SK-N-SH (cell line): ENCODE results near the gene ZNF275. TPM values are rescaled to one million over a fixed set of nuclear protein-coding genes. Genes with fewer than 3 reads are reported as not detected.

Experiments
- CTCF ChIA-PET: fragments of 300-600, 350-600 bp; formaldehyde crosslinking; extraction: SDS; loops from one replicate; lab custom pipeline; 2021; lab: Yijun Ruan, JAX
- POLR2A ChIA-PET: fragments of 350-600 bp; sonication (Branson Sonifier 250); formaldehyde crosslinking; extraction: SDS; loops from one replicate; lab custom pipeline; 2020; ENCODE audit warnings: antibody characterized with exemption, inconsistent platforms; lab: Yijun Ruan, JAX
- DNase-seq: peaks from one replicate; pipeline ENCODE4 v3.0.0; 2012
- H2AFZ ChIP-seq: fragments of 200-600 bp; sonication (generic); 2 replicates; pipeline ENCODE4 v1.8.1; 2016; ENCODE audit warnings: antibody characterized with exemption, mild to moderate bottlenecking, low read depth
- H3F3A ChIP-seq: fragments of 200-600 bp; sonication (generic); replicated peaks from 2 replicates; pipeline ENCODE3; 2016; ENCODE audit warnings: antibody characterized with exemption, mild to moderate bottlenecking; ENCODE audit not compliant: insufficient read depth
- H3K27ac ChIP-seq, 2 experiments: fragments of 200-500 bp in 1 of 2; fragments of 200-600 bp in 1 of 2; sonication (Bioruptor generic) in 1 of 2; sonication (generic), shearing (Covaris generic) in 1 of 2; 2 replicates each; pipeline versions ENCODE4 v1.5.1 to v1.6.1; 2014 to 2016; ENCODE audit warnings: low read depth in 2 of 2, inconsistent platforms in 1 of 2, low read length in 1 of 2, mild to moderate bottlenecking in 1 of 2, mixed read lengths in 1 of 2
- H3K27me3 ChIP-seq: fragments of 200-600 bp; sonication (generic), shearing (Covaris generic); 2 replicates; pipeline ENCODE4 v1.6.1; 2016; ENCODE audit warnings: mixed run types; ENCODE audit not compliant: insufficient read depth
- H3K36me3 ChIP-seq, 2 experiments: fragments of 200-500 bp in 1 of 2; fragments of 200-600 bp in 1 of 2; sonication (Bioruptor generic) in 1 of 2; sonication (generic) in 1 of 2; replicated peaks in 1 of 2; 2 replicates each; pipeline versions ENCODE3 to v1.5.1; 2014 to 2016; ENCODE audit warnings: low read length in 1 of 2, mild to moderate bottlenecking in 1 of 2; ENCODE audit not compliant: insufficient read depth in 2 of 2, control insufficient read depth in 1 of 2
- H3K4me1 ChIP-seq, 2 experiments: fragments of 200-500 bp in 1 of 2; fragments of 200-600 bp in 1 of 2; sonication (Bioruptor generic) in 1 of 2; sonication (generic), shearing (Covaris generic) in 1 of 2; 2 replicates each; pipeline versions ENCODE4 v1.5.1 to v1.6.1; 2014 to 2016; ENCODE audit warnings: low read depth in 1 of 2, low read length in 1 of 2, mixed run types in 1 of 2; ENCODE audit not compliant: insufficient read depth in 2 of 2, control insufficient read depth in 1 of 2
- H3K4me2 ChIP-seq: fragments of 200-600 bp; sonication (generic), shearing (Covaris generic); 2 replicates; pipeline ENCODE4 v1.6.1; 2017; ENCODE audit warnings: mixed run types
- H3K4me3 ChIP-seq, 2 experiments: fragments of 200-500 bp in 1 of 2; fragments of 200-600 bp in 1 of 2; sonication (Bioruptor generic) in 1 of 2; sonication (generic), shearing (Covaris generic) in 1 of 2; 2 replicates each; pipeline versions ENCODE4 v1.5.1 to v1.8.1; 2014 to 2016; ENCODE audit warnings: low read depth in 2 of 2, inconsistent platforms in 1 of 2, low read length in 1 of 2, mild to moderate bottlenecking in 1 of 2, mixed read lengths in 1 of 2, moderate library complexity in 1 of 2
- H3K79me2 ChIP-seq: fragments of 200-600 bp; sonication (generic); 2 replicates; pipeline ENCODE4 v1.8.1; 2017; ENCODE audit warnings: mild to moderate bottlenecking; ENCODE audit not compliant: insufficient read depth
- H3K9ac ChIP-seq: fragments of 200-600 bp; sonication (generic); 2 replicates; pipeline ENCODE4 v1.6.1; 2017; ENCODE audit warnings: mixed run types
- H3K9me2 ChIP-seq: fragments of 200-600 bp; sonication (generic); 2 replicates; pipeline ENCODE4 v1.6.1; 2017; ENCODE audit warnings: mixed run types
- H3K9me3 ChIP-seq: fragments of 200-600 bp; sonication (generic); 2 replicates; pipeline ENCODE4 v1.6.1; 2017; ENCODE audit warnings: mixed run types, mild to moderate bottlenecking, moderate library complexity
- H4K20me1 ChIP-seq: fragments of 200-600 bp; sonication (generic); 2 replicates; pipeline ENCODE4 v1.6.1; 2017; ENCODE audit warnings: mild to moderate bottlenecking, mixed run types; ENCODE audit not compliant: insufficient read depth
- CHD2 ChIP-seq: fragments of 150-350 bp; IDR thresholded peaks from 2 replicates; pipeline ENCODE4 v1.6.1; 2018; ENCODE audit warnings: low read length; ENCODE audit not compliant: partially characterized antibody
- CTCF ChIP-seq: fragments of 200-600 bp; sonication (generic); IDR thresholded peaks from 2 replicates; pipeline ENCODE4 v1.6.1; 2017; ENCODE audit warnings: antibody characterized with exemption, mild to moderate bottlenecking, moderate library complexity
- FOSL2 ChIP-seq: IDR thresholded peaks from 2 replicates; pipeline ENCODE4 v1.4.0; 2012; ENCODE audit warnings: low read depth, mild to moderate bottlenecking, moderate library complexity, borderline replicate concordance
- MEF2A ChIP-seq: IDR thresholded peaks from 2 replicates; pipeline ENCODE4 v1.4.0; 2012; ENCODE audit warnings: low read depth, borderline replicate concordance
- PBX3 ChIP-seq: IDR thresholded peaks from 2 replicates; pipeline ENCODE4; 2012
- RAD21 ChIP-seq: IDR thresholded peaks from 2 replicates; pipeline ENCODE4 v1.6.1; 2012; ENCODE audit warnings: mild to moderate bottlenecking, low read length
- REST ChIP-seq: IDR thresholded peaks from 2 replicates; pipeline ENCODE4 v1.6.1; 2012; ENCODE audit warnings: mild to moderate bottlenecking, low read depth, low read length, moderate library complexity
- SIN3A ChIP-seq: IDR thresholded peaks from 2 replicates; pipeline ENCODE4 v1.6.1; 2012; ENCODE audit warnings: low read depth, mild to moderate bottlenecking, low read length, moderate library complexity, borderline replicate concordance
- SMC3 ChIP-seq: IDR thresholded peaks from 2 replicates; pipeline ENCODE4 v1.6.1; 2012; ENCODE audit warnings: low read depth, low read length, improper control_type of control experiment
- USF1 ChIP-seq: IDR thresholded peaks from 2 replicates; pipeline ENCODE4 v1.4.0; 2012; ENCODE audit warnings: low read depth, borderline replicate concordance
- WGBS: methylation state at CpG from one replicate; pipeline ENCODE4 v1.1.6; 2017; ENCODE audit warnings: low lambda C conversion rate; 5-methylcytosine and 5-hydroxymethylcytosine counted together
- polyA plus RNA-seq, 3 experiments: library from polyadenylated mRNA; depleted of rRNA; stranded (reverse); fragments of >200 nt; gene quantifications; 2 replicates each; pipeline ENCODE4 v1.2.3, GENCODE V29; 2012

Gene ZNF275
- polyA plus RNA-seq, 1 of the 3 experiments (the other 2 are of a cell fraction) = 4.9 TPM

- Histone ChIP-seq H3K27ac (no peak overlapping the region), H3K4me1 (no peaks in the 10 kb centered on the region; a peak in 1 of 4 replicates), H3K4me3 (no peak overlapping the region), H4K20me1 (no peaks in the 10 kb centered on the region), H3K79me2 (no peaks in the 10 kb centered on the region), H2AFZ (no peak overlapping the region), H3K9me2 (no peaks in the 10 kb centered on the region), H3F3A (no peaks in the 10 kb centered on the region), H3K9ac (no peak overlapping the region), H3K4me2 (no peak overlapping the region), H3K36me3 (no peaks in the 10 kb centered on the region), H3K27me3 (no peaks in the 10 kb centered on the region; the same call in 1 of the 2 replicates), H3K9me3 (no peaks in the 10 kb centered on the region)
- CTCF ChIA-PET = interaction anchor here (1.6 kb wide), 1 partner anchor 20 kb away, joined by 3 read pairs; no protein-coding TSS in a partner anchor
- POLR2A ChIA-PET = no interaction called here
- TF ChIP-seq SIN3A (no peak), PBX3 (no peak), CHD2 (no peak), MEF2A (no peak), SMC3 (no peak), RAD21 (no peak), USF1 (no peak), FOSL2 (no peak), CTCF (no peak)
- no peak for DNase-seq
- 2% methylated on average over 2 of the region's 2 CpGs for WGBS
These were observed 27.9 kb downstream of the ZNF275 start for GRCh38 chrX:153361781-153362397.

GRCh38 chrX:153365670-153366069 is 31.7 kb downstream of the ZNF275 start:
- no peaks in the 10 kb centered on the region for H3F3A ChIP-seq
- H3K9me3 ChIP-seq = no peaks in the 10 kb centered on the region
- no peak overlapping the region for H3K27ac ChIP-seq
- 26% methylated on average over 4 of the region's 4 CpGs for WGBS
- H3K9ac ChIP-seq = no peak overlapping the region
- TF ChIP-seq REST = no peak
- no peaks in the 10 kb centered on the region; a peak in 1 of 4 replicates for H3K4me1 ChIP-seq
- H3K4me3 ChIP-seq = no peak overlapping the region
- CTCF ChIA-PET = no interaction called here
- H3K27me3 ChIP-seq = no peaks in the 10 kb centered on the region; the same call in 1 of the 2 replicates
- DNase-seq = no peak
- no peaks in the 10 kb centered on the region for H3K36me3 ChIP-seq
- no peak overlapping the region for H3K4me2 ChIP-seq
- H3K79me2 ChIP-seq = no peaks in the 10 kb centered on the region
- H2AFZ ChIP-seq = no peak overlapping the region
- no peaks in the 10 kb centered on the region for H3K9me2 ChIP-seq
- no peaks in the 10 kb centered on the region for H4K20me1 ChIP-seq
- POLR2A ChIA-PET = no interaction called here
